GF-D8 (cell line): Measurements from ENCODE around the gene CCER1.

ENCODE experiments used
- DNase-seq: peaks from one replicate; lab custom pipeline; 2025; lab: John Stamatoyannopoulos, UW

The CCER1 gene

DNA sequence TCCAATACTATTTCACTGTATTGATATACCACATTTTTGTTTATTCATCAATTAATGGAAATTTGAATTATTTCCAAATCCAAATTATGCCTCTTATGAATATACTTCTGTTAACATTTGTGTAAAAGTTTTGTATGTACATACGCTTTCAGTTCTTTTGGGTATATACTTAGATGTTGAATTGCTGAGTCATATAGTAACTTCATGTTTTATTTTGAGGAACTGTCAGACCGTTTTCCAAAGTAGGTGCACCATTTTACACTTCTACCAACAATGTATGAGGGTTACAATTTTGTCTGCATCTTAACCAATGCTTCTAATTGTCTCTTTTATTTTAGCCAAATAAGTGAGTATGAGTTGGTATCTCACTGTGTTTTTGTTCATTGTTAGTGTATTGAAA lies 10.2 kb upstream of the CCER1 start:
- DNase-seq: no peak

DNA sequence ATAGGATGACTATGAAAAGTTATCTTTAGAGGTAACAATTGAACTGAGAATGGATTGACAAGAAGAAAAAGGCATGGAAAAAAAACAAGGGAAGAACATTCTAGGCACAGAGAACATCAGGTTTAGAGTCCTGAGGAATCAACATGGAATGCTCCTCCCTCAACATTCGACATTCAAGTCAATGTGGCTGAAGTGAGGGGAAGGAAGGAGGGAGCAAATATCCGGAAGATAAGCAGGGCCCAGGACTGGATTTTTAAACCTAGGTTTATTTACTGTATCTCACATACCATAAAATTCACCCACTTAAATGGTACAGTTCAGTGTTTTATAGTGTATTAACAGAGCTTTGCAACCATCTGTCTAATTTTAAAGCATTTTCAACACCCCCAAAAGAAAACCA lies 9.6 kb upstream of the CCER1 start:
- no peak for DNase-seq

DNA sequence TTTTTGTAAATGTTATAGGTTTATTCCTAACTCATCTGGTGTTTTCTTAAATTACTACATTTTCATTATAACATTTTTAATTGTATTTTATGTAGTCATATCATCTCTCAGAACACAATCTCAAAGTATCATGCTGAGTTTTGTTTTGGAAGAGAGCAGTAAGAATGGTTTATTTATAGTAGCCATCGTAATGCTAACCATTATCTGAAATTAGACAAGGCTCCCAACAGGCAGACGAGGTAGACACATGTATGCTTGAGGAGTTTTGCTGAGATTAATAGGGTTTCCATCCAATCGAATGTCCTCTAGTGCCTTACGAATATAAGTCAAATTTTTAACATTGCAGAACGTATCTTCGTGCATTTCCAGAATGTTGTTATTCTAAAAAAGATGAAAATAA lies 9.0 kb upstream of the CCER1 start:
- DNase-seq: no peak

DNA sequence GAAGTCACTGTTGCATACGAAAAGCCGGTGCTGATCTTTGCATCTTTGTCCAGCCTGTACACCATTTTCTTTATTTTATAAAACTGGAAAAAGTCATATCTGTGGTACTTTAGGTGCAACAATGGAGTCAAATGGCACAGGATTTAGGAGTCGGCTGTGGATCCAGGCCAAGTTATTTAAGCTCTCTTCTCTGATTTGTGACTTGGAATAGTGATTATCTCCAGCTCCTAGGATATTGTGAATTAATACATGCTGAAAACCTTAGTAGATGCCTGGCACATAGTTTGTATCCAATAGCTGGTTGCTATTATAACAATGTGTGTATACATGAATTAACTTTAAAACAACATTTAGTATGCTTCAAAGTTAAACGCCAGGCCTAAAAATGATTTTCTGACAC lies 6.2 kb upstream of the CCER1 start:
- DNase-seq: no peak

DNA sequence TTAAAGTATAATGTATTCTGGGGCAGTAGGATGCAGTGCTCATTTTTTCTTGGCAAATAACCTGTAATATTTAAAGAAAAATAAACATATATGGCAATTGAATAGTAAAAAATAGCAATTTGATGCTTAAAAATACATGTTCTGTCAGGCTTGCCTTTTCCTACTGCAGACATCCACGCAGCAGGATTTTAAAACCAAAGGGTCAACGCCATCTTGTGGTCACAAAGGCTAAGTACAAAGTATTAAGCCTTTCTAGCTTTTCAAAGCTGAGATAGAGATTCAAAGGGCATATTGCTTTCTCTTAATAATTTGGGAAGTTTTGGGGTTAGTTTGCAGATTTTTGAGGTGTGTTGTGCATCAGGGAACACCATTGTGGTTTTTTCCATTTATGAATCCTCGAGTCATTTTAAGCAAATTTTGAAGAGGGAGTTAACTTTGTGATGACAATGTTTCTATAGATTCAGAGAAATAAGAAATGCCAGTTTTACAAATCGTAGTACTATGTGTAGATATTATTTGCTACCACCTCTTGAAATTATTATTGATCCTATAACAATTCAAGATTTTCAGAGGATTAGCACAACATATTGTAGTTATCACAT lies 4.7 kb upstream of the CCER1 start:
- no peak for DNase-seq

DNA sequence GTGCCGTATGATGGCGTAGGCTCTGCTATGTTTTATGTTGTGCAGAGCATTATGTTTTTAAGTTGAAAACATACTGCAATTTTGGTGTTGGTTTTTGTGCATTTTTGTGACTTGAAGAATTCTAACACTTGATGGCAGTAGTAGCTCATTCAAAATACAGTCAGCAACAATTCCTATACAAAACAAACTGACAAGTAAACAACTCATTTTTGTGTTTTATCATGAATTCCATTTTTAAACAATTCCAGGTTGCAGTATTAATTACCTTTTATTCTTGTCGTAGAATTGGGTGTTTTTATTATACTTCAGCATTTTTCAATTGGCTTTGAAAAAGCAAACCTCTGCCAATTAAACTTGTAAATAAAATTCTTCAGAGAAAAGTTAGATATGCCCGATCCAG lies 4.1 kb upstream of the CCER1 start:
- no peak for DNase-seq

GRCh38 chr12:90958347-90958746 lies 3.4 kb upstream of the CCER1 start:
- DNase-seq: no peak

GRCh38 chr12:90954428-90954827 lies 548 bp downstream of the CCER1 start:
- no peak for DNase-seq

DNA sequence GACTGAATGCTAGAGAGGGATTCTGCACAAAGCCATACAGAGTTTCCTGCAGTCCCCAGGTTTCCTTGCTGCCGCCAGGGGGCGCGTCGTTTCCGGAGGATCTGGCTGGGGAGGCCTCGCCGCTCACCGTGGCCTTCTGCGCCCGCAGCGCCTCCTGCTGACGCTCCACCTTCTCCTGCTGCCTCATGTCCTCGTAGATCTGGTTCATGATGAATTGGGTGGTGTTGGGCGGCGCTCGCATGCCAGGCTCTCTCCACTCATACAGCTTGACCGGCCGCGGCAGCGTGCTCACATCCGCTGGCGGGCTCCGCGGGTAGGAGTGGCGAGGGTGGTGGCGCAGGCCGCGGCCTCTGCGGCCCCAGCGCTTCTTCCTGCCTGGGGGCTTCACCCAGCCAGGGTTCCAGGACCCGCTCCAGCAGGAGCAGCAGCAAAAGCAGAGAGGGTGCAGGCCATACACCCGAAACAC lies 987 bp downstream of the CCER1 start:
- DNase-seq: no peak

- no peak for DNase-seq
Observed at GRCh38 chr12:90951432-90952105, 3.4 kb downstream of the CCER1 start.

DNA sequence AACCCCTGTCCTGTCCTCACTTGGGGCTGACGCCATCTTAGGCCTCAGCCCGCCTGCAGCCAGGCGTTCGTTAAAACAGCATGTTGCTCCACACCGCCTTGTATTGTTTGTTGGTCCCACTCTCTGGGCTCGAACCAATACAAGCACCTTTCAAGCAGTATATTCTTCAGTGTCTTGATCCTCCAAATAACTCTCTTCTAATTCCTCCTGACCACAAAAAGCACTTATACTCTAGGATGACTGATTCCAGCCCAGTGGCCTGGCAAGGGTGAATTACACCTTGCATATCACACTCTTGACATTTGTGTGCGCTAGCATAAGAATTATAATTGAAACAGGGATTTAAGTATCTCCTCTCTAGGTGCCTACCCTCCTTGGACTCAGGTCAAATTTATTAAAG lies 7.1 kb downstream of the CCER1 start:
- DNase-seq: no peak

DNA sequence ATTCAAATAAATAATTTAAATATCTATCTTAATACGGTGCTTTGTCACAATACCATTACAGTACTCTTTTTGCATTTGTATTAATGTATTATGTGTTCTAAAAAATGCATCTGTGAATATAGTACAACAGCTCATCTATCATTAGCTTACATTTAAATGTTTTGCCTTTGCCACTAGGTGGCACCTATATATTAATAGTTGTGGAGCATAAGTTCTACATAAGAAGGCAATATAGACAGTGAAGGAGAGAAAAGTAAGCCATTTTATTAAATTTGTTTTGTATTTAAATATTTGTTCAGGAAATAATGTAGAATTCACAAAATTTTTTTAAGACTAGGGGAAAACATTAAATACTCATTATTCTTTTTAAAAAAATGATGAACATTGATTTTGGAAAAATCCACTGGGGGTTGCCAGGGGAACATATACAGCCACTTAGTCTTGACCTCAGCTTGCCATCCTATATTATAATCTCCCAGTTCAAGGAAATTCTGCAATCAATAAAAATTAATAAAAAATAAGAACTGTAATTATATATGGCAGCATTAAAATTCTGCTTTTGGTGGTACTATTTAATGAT lies 9.8 kb downstream of the CCER1 start:
- no peak for DNase-seq

DNA sequence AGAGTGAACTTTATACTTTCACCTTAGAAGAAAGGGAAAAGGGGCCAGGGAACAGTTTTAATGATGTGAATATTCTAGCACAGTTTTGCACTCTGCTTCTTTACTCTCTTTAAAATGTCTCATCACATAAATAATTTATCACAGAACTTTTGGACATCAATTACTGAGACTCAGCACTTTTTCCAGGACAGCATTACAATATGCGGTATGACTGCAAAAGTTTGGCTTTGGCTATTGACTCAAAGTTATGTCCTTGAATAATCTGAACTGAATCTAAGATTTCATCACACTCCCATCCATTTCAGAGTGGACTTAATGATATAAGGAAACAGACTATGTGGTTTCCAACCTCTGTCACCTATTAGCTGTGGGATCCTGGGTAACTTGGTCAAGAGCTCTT lies 11.7 kb downstream of the CCER1 start:
- DNase-seq: no peak

DNA sequence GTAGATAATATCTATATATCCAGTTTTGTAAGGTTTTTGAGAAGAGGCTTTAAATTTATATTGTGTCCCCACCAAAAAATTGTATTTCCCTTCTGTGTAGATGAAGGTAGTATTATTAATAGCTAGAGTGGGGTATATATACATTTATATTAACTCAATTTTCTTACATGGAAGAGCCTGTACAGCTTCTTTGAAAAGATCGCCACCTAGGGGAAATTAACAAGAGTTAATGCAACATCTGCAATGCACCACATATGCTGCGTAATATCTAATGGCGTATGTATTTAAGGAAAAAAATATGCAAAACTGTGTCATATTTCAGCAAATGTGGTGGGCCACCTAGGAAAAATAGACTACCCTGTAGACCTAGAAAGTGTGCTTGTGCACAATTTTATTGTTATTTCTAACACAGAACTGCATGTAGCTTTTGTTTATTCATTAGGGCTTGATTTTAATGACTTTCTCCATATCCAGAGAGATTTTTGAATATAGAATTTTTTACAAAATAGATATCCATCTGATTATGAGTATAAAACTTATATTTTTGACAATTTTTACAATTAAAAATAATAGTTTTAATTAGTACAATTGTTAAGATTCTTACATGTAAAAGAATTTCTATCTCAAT lies 14.0 kb downstream of the CCER1 start:
- no peak for DNase-seq

DNA sequence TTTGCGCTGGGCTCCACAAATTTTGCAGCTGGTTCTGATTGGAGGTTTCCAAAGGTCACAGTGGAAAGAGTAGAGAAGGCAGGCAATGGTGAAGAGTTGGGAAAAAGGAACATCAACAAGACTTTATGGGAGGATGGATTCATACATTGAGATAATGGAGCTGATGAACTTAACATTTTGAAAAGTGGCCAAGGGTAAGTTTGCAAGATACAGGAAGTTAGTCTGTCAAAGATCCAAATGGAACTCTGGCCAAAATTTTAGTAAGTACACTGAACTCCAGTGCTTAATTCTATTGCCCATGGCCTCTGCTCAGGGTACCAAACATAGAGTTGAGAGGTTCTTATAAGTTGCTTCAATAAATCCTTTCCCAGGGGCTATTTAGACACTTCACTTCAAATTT lies 15.6 kb downstream of the CCER1 start:
- DNase-seq: no peak

DNA sequence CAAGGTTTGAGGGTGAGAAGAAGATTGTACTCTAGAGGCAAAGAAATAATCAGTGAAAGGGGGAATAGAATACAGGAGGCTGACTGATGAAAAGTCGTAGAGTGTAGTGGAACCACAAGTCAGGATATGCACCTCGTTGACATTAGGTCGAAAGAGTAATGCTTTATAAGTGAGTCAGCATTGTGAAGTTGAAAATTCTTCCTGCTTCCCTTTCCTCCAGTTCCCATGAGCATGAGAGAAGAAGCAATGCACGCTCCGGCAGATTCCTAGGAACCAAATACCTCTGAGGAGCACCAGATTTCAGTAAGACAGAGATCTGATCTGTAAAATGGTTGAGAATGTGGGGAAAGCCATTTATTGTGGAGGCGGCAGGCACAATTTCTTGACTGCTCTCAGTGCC lies 16.5 kb downstream of the CCER1 start:
- no peak for DNase-seq

- no peak for DNase-seq
Observed at GRCh38 chr12:90937651-90938050, 17.3 kb downstream of the CCER1 start.

DNA sequence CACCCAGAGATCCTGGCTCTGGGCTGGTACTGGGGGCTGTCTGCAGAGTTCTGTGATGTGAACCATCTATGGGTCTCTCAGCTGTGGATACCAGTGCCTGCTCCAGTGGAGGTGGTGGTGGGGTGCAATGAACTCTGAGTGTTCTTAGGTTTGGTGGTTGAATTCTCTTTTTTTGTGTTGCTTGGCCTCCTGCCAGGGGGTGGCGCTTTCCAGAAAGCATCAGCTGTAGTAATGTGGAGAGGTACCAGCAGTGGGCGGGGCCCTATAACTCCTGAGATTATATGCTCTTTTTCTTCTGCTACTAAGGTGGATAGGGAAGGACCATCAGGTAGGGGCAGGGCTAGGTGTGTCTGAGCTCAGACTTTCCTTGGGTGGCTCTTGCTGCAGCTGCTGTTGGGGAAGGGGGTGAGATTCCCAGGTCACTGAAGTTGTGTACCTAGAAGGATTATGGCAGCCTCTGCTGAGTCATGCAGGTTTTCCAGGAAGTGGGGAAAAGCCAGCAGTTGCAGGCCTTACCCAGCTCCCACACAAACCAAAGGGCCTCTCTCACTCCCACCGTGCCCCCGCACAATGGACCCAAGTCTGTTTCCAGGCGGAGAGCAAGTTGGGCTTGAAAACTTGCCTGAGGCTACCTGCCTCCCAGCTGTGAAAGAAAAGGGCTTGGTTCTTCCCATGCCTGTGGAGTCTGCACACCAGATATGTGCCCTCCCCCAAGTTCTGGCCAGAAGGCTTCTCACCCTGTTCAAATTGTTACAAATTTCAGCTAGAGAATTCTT lies 18.6 kb downstream of the CCER1 start:
- DNase-seq: no peak

GRCh38 chr12:90925562-90925961 lies 29.4 kb downstream of the CCER1 start:
- no peak for DNase-seq

DNA sequence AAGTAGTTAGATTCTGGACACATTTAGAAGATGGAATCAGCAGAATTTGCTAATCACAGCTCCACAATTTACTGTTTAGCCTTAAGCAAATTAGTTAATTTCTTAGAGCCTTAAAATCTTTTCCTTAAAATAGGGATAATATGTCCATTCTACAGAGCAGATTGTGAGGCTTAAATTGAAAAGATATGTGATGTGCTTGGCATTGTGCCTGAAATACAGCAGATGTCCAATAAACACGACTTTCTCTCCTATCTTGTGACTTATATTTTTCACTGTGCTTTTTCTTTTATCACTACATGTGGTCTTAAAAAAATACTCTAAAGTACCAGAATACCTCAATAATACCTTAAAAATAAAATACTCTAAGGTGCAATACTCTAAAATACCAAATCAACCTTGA lies 30.6 kb downstream of the CCER1 start:
- no peak for DNase-seq

DNA sequence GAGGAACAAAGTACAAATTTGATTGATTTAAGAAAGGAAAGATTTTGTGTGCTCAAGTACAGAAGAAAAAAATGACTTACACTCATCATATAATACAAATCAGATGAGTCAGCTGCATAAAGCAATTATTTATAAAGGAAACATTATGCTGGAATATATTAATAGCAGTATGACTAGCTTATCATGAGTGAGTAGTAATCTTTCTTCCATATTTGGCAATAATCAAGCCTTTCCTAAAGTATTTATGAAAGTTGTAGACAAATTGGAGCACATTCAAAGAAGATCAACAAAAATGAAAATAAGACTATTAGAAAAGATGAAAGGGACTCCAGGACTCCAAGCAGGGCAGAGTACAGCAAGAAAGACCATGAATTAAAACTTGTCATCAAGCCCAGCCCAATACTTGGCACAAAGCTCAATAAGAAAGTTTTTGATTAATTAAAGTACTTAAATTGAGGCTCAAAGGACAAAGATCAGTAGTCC lies 32.8 kb downstream of the CCER1 start:
- no peak for DNase-seq

DNA sequence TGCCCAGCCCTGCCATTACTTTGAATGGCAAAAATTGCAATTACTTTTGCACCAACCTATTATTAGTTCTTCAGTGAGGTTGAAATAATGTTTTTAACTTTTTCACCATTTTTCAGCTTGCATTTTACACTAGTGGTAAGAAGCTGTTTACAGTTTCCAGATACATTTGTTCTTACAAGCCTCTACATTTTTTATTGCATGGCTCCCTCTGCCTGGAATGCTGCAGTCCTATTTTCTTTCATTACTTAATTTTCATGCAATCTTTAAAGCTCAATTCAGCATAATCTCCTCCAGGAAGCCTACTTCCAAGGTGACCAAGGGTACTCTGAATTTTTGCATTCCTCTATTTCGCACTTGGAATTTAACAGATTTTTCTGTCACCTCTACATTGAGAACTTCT lies 33.4 kb downstream of the CCER1 start:
- DNase-seq: no peak
